ENCODE data around the gene DDX5. TPM values are rescaled to one million over a fixed set of nuclear protein-coding genes. Genes with fewer than 3 reads are reported as not detected.
A peak's percentile ranks its signal among the peaks of the same experiment; 100 is the strongest.

The DDX5 gene
- total RNA-seq, 5 donors from 2014 or later (not counting 1 experiment from before 2014, with no cell fraction given): 1,461 to 3,147 (median 1,608) TPM

DNA sequence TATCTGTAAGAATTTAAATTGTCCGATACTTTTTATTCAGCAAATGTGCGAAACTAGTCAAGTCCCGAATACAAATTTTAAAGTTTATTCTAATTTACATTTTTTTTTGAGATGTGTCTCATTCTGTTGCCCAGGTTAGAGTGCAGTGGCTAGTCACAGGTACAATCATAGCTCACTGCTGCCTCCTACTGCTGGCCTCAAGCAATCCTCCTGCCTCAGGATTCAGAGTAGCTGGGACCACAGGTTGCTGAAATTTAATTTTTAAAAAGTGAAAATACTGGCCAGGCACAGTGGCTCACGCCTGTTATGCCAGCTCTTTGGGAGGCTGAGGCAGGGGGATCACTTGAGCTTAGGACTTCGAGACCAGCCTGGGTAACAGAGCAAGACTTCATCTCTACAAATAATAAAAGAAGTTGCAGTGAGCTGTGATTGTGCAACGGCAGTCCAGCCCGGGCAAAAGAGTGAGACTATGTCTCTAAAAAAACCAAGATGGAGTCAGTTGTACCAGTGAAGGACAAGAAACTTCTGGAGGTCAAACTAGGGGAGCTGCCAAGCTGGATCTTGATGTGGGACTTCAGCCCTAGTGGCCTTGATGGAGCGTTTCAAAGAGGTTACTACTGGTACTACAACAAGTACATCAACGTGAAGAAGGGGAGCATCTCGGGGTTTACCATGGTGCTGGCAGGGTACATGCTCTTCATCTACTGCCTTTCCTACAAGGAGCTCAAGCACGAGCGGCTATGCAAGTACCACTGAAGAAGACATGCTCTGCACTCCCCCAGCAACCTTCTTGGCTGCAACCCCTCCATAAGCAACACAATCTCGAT, 14.8 kb downstream of the DDX5 start:
- H3K9me3 ChIP-seq: no peaks in the 10 kb centered on the region
- ATAC-seq (replicated peaks in 1 of 4) (peak in 3 of 4 experiments; percentile 36 to 67 (median 63)), DNase-seq (peak in 28 of 35 experiments; percentile 11 to 72 (median 38))
- ChIA-PET CTCF (interaction anchor here (0.6 to 5.8 kb wide), 16 partner anchors 12 to 185 kb away, joined by 3 to 77 read pairs (median 3); partner anchors contain the start of genes CEP95 (in 2 of the 2) and DDX5 (in 1 of the 2)), POLR2A (interaction anchor here in 1 of 2 donors (0.5 to 3.0 kb wide), 2 partner anchors 15 to 51 kb away, joined by 5 to 27 read pairs; partner anchors contain the start of genes CEP95 and DDX5)
- no peaks in the 10 kb centered on the region for H3K27me3 ChIP-seq (replicated peaks in 1 of 2; ENCODE audit: control insufficient read depth in 2 of 2, extremely low read depth in 1 of 2, insufficient read depth in 2 of 2, low read length in 1 of 2)
- no peak overlapping the region for H3K4me3 ChIP-seq (ENCODE audit: control insufficient read depth in 1 of 2, extremely low read depth in 1 of 2, low read length in 1 of 2)
- no peak overlapping the region for H3K27ac ChIP-seq (ENCODE audit: low read length)
- WGBS (ENCODE audit: insufficient coverage): 92% methylated on average over 4 of the region's 13 CpGs
- Mint-ChIP-seq H3K4me3 (no peak overlapping the region), H3K27ac (no peak overlapping the region), H3K4me1 (peaks cover 32 to 40% (median 40%) of the 10 kb centered on the region in 3 donors), H3K27me3 (no peaks in the 10 kb centered on the region), H3K9me3 (no peaks in the 10 kb centered on the region), H3K36me3 (peaks cover 23% of the 10 kb centered on the region)
- H3K36me3 ChIP-seq (ENCODE audit: control insufficient read depth in 2 of 2, extremely low read depth in 1 of 2, insufficient read depth in 1 of 2, low read length in 1 of 2): peaks cover 0 to 44% of the 10 kb centered on the region in 2 donors
- peaks cover 22 to 26% of the 10 kb centered on the region in 2 experiments for H3K4me1 ChIP-seq (ENCODE audit: control insufficient read depth in 1 of 2, extremely low read depth in 1 of 2, insufficient read depth in 2 of 2, low read length in 2 of 2)

DNA sequence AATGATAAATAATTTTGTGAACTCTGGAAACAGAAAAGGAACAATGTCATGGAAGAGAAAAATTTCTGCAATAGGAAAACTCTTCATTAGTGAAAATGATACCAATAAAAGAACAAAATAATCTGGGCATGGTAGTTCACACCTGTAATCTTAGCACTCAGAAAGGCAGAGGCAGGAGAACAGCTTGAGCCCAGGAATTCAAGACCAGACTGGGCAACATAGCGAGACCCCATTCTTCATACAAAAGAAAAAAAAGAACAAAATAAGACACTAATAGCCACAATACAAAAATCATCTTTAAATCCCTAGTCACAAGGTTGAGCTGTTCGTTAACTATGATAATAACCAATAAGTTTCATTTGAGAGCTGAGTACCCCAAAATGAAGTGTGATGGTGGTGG, 17.8 kb downstream of the DDX5 start:
- POLR2A ChIA-PET: no interaction called here
- CTCF ChIA-PET: interaction anchor here (0.6 to 5.8 kb wide), 2 partner anchors 68 to 70 kb away, joined by 5 to 77 read pairs; no protein-coding TSS in a partner anchor
- Mint-ChIP-seq H3K27ac (no peak overlapping the region), H3K9me3 (no peaks in the 10 kb centered on the region), H3K36me3 (peaks cover 47% of the 10 kb centered on the region), H3K27me3 (no peaks in the 10 kb centered on the region), H3K4me3 (no peak overlapping the region), H3K4me1 (peaks cover 20 to 28% (median 27%) of the 10 kb centered on the region in 3 donors)
- Histone ChIP-seq H3K4me3 (ENCODE audit: control insufficient read depth in 1 of 2, extremely low read depth in 1 of 2, low read length in 1 of 2) (no peak overlapping the region), H3K36me3 (ENCODE audit: control insufficient read depth in 2 of 2, extremely low read depth in 1 of 2, insufficient read depth in 1 of 2, low read length in 1 of 2) (peaks cover 4 to 69% of the 10 kb centered on the region in 2 donors), H3K4me1 (ENCODE audit: control insufficient read depth in 1 of 2, extremely low read depth in 1 of 2, insufficient read depth in 2 of 2, low read length in 2 of 2) (peaks cover 4 to 6% of the 10 kb centered on the region in 2 experiments), H3K27ac (ENCODE audit: low read length) (no peak overlapping the region), H3K27me3 (replicated peaks in 1 of 2; ENCODE audit: control insufficient read depth in 2 of 2, extremely low read depth in 1 of 2, insufficient read depth in 2 of 2, low read length in 1 of 2) (no peaks in the 10 kb centered on the region), H3K9me3 (no peaks in the 10 kb centered on the region)
- DNase-seq: no peak
- no CpG with 5 or more reads among the region's 2 CpGs for WGBS (ENCODE audit: insufficient coverage)
- no peak for ATAC-seq (replicated peaks in 1 of 4)

DNA sequence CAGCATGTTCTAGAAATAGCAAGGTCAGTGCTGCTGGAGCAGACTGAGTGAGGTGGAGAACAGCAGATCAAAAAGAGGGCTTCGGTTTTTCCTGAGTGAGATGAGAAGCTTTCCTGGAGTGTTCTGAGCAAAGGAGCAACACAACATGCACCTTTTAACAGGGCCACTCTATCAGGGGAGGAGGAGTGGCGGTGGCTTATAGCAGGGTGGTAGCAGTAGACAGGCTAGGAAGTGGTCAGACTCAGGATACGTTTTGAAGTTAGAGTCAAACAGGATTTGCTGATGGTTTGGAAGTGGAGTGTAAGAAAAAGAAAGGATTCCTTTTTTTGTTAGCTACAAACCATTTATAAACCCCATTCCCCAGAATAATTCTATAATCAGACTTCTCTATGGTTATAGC, 21.7 kb downstream of the DDX5 start:
- no peaks in the 10 kb centered on the region for H3K27me3 Mint-ChIP-seq
- Histone ChIP-seq H3K4me1 (ENCODE audit: control insufficient read depth in 1 of 2, extremely low read depth in 1 of 2, insufficient read depth in 2 of 2, low read length in 2 of 2) (no peaks in the 10 kb centered on the region), H3K9me3 (no peaks in the 10 kb centered on the region), H3K4me3 (ENCODE audit: control insufficient read depth in 1 of 2, extremely low read depth in 1 of 2, low read length in 1 of 2) (no peak overlapping the region), H3K27ac (ENCODE audit: low read length) (no peak overlapping the region), H3K27me3 (replicated peaks in 1 of 2; ENCODE audit: control insufficient read depth in 2 of 2, extremely low read depth in 1 of 2, insufficient read depth in 2 of 2, low read length in 1 of 2) (no peaks in the 10 kb centered on the region), H3K36me3 (ENCODE audit: control insufficient read depth in 2 of 2, extremely low read depth in 1 of 2, insufficient read depth in 1 of 2, low read length in 1 of 2) (peaks cover 9 to 61% of the 10 kb centered on the region in 2 donors)
- DNase-seq (no peak), ATAC-seq (replicated peaks in 1 of 4) (peak in 1 of 4 experiments; percentile 37)
- peaks cover 12 to 16% (median 15%) of the 10 kb centered on the region in 3 donors for H3K4me1 Mint-ChIP-seq
- no peaks in the 10 kb centered on the region for H3K9me3 Mint-ChIP-seq
- H3K4me3 Mint-ChIP-seq: no peak overlapping the region
- H3K27ac Mint-ChIP-seq: peak overlapping the region in 1 of 2 donors; percentile 74
- H3K36me3 Mint-ChIP-seq: peaks cover 43% of the 10 kb centered on the region
- CTCF ChIA-PET: interaction anchor here in 1 of 2 donors (0.6 kb wide), 2 partner anchors 126 to 178 kb away, joined by 3 to 5 read pairs; no protein-coding TSS in a partner anchor
- POLR2A ChIA-PET: interaction anchor here in 1 of 2 donors (0.6 kb wide), 1 partner anchor 61 kb away, joined by 14 read pairs; no protein-coding TSS in a partner anchor
- WGBS (ENCODE audit: insufficient coverage): 100% methylated on average over 1 of the region's 3 CpGs

DNA sequence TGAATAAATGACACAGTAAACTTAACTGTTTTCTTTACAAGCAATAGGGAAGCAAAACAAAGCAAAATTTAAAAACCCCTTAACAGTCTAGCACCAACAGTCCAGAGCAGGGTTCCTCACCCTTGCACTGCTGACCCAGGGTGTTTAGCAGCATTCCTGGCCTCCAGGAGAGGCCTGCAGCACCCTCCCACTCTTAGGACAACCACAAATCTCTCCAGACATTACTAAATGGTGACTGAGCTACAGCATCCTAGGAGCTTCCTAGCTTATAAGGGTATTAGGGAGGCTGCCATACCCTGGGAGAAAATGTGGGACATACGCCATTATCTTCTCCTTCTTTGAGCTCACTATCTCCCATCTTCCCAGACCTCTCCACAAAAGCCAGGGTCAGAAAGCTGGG, 25.1 kb downstream of the DDX5 start:
- Histone ChIP-seq H3K9me3 (no peaks in the 10 kb centered on the region), H3K4me3 (ENCODE audit: control insufficient read depth in 1 of 2, extremely low read depth in 1 of 2, low read length in 1 of 2) (no peak overlapping the region), H3K4me1 (ENCODE audit: control insufficient read depth in 1 of 2, extremely low read depth in 1 of 2, insufficient read depth in 2 of 2, low read length in 2 of 2) (no peaks in the 10 kb centered on the region), H3K27ac (ENCODE audit: low read length) (no peak overlapping the region), H3K27me3 (replicated peaks in 1 of 2; ENCODE audit: control insufficient read depth in 2 of 2, extremely low read depth in 1 of 2, insufficient read depth in 2 of 2, low read length in 1 of 2) (no peaks in the 10 kb centered on the region), H3K36me3 (ENCODE audit: control insufficient read depth in 2 of 2, extremely low read depth in 1 of 2, insufficient read depth in 1 of 2, low read length in 1 of 2) (peaks cover 13 to 63% of the 10 kb centered on the region in 2 donors)
- ATAC-seq (replicated peaks in 1 of 4) (no peak), DNase-seq (no peak)
- H3K4me3 Mint-ChIP-seq: no peak overlapping the region
- WGBS (ENCODE audit: insufficient coverage): no CpG with 5 or more reads among the region's 1 CpG
- H3K27me3 Mint-ChIP-seq: no peaks in the 10 kb centered on the region
- peaks cover 12 to 16% (median 15%) of the 10 kb centered on the region in 3 donors for H3K4me1 Mint-ChIP-seq
- ChIA-PET POLR2A (interaction anchor here in 1 of 2 donors (0.6 kb wide), 1 partner anchor 27 kb away, joined by 3 read pairs; no protein-coding TSS in a partner anchor), CTCF (interaction anchor here in 1 of 2 donors (0.6 kb wide), 1 partner anchor 9 kb away, joined by 7 read pairs; no protein-coding TSS in a partner anchor)
- H3K36me3 Mint-ChIP-seq: peaks cover 36% of the 10 kb centered on the region
- no peaks in the 10 kb centered on the region for H3K9me3 Mint-ChIP-seq
- no peak overlapping the region for H3K27ac Mint-ChIP-seq

DNA sequence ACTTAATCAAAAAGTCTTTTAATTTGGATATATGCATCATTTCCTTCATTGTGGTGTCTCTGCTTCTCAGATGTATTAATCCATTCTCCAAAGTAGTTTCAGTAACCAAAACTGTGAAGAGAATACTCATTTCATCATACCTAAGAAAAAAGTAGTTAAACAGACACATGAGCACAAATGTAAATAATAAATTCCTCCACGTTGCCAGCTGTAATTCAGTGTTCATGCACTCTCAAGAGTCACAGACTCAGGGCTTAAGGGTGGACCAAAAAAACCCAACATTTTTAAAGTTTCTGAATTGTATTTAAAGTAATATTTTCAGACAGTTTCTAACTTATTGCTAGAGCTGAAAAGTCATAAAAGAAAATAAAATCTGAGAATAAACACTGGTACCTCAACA, 28.2 kb downstream of the DDX5 start:
- POLR2A ChIA-PET: no interaction called here

DNA sequence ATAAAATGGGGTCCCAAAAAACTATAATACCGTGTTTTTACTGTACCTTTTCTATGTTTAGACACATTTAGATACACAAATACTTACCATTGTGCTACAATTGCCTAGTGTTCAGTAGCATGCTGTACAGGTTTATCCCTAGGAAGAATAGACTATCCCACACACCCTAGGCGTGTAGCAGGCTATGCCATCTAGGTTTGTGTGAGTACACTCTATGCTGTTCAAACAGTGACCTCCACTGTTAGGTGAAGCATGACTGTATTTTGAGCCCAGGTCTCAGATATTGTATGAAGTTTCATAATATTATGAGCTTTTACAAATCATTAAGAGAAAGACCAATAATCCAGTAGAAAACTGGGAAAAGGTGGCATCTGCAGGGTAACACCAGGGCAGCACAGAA, 33.5 kb downstream of the DDX5 start:
- ChIA-PET POLR2A (no interaction called here), CTCF (no interaction called here)
- no peaks in the 10 kb centered on the region for H3K27me3 Mint-ChIP-seq
- no peak overlapping the region for H3K4me3 ChIP-seq (ENCODE audit: control insufficient read depth in 1 of 2, extremely low read depth in 1 of 2, low read length in 1 of 2)
- no CpG with 5 or more reads among the region's 2 CpGs for WGBS (ENCODE audit: insufficient coverage)
- H3K4me1 ChIP-seq (ENCODE audit: control insufficient read depth in 1 of 2, extremely low read depth in 1 of 2, insufficient read depth in 2 of 2, low read length in 2 of 2): no peaks in the 10 kb centered on the region
- H3K4me3 Mint-ChIP-seq: no peak overlapping the region
- H3K9me3 ChIP-seq: no peaks in the 10 kb centered on the region
- no peaks in the 10 kb centered on the region for H3K9me3 Mint-ChIP-seq
- no peak overlapping the region for H3K27ac ChIP-seq (ENCODE audit: low read length)
- no peaks in the 10 kb centered on the region for H3K36me3 Mint-ChIP-seq
- no peaks in the 10 kb centered on the region for H3K4me1 Mint-ChIP-seq
- DNase-seq: no peak
- no peak for ATAC-seq (replicated peaks in 1 of 4)
- H3K36me3 ChIP-seq (ENCODE audit: control insufficient read depth in 2 of 2, extremely low read depth in 1 of 2, insufficient read depth in 1 of 2, low read length in 1 of 2): peaks cover 0 to 8% of the 10 kb centered on the region in 2 donors
- H3K27ac Mint-ChIP-seq: no peak overlapping the region
- H3K27me3 ChIP-seq (replicated peaks in 1 of 2; ENCODE audit: control insufficient read depth in 2 of 2, extremely low read depth in 1 of 2, insufficient read depth in 2 of 2, low read length in 1 of 2): no peaks in the 10 kb centered on the region

More for the DNA sequence above, 28.2 kb downstream of the DDX5 start:
- no peak overlapping the region for H3K27ac ChIP-seq (ENCODE audit: low read length)
- Mint-ChIP-seq H3K9me3 (no peaks in the 10 kb centered on the region), H3K36me3 (peaks cover 11% of the 10 kb centered on the region), H3K27ac (no peak overlapping the region), H3K27me3 (no peaks in the 10 kb centered on the region), H3K4me1 (no peaks in the 10 kb centered on the region), H3K4me3 (no peak overlapping the region)
- CTCF ChIA-PET: no interaction called here
- no peak for DNase-seq
- no peaks in the 10 kb centered on the region for H3K4me1 ChIP-seq (ENCODE audit: control insufficient read depth in 1 of 2, extremely low read depth in 1 of 2, insufficient read depth in 2 of 2, low read length in 2 of 2)
- no peak for ATAC-seq (replicated peaks in 1 of 4)
- H3K4me3 ChIP-seq (ENCODE audit: control insufficient read depth in 1 of 2, extremely low read depth in 1 of 2, low read length in 1 of 2): no peak overlapping the region
- H3K9me3 ChIP-seq: no peaks in the 10 kb centered on the region
- WGBS (ENCODE audit: insufficient coverage): no CpG with 5 or more reads among the region's 1 CpG
- no peaks in the 10 kb centered on the region for H3K27me3 ChIP-seq (replicated peaks in 1 of 2; ENCODE audit: control insufficient read depth in 2 of 2, extremely low read depth in 1 of 2, insufficient read depth in 2 of 2, low read length in 1 of 2)
- peaks cover 10 to 35% of the 10 kb centered on the region in 2 donors for H3K36me3 ChIP-seq (ENCODE audit: control insufficient read depth in 2 of 2, extremely low read depth in 1 of 2, insufficient read depth in 1 of 2, low read length in 1 of 2)
